Measurements from ENCODE around the gene RPS6KA5.
"Not testable (repeated sequence)": the region's sequence is repeated elsewhere in the genome, so short reads cannot be mapped to it uniquely, and the experiment has no call there.

The RPS6KA5 gene

DNA sequence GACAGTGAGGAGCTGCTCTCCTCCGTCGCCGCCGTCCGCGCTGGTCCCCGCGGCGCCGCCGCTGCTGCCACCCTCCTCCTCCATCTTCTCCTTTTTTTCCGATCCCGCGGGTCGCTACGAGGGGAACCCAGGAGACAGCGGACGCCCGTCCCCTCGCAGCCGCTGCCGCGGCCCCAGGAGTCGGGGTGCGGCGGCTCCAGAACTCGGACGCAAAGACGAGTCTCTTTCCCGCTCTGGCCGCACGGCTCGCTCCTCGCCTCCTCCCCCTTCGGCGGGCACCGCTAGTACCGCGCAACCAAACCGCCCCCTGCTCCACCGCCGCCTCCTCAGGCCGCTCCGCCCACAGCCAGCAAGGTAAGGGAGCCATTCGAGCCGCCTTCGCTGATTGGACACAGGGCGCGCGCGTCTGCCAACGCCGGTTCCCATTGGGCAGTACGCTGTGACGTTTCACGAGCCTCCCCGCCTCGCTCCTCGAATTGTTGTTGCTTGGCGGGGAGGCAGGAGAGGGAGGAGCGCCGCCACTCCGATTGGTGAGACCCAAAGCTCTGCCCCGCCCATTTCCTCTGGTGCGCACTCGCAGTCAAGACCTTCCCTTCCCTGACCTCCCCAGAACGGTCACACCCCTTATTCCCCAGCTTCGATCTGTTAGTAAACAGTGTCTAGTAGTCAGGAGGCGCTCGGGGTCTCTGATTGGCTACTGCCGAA is at the start of gene RPS6KA5:
Gene RPS6KA5 (minus strand): TSS at position 291 of the 705 bp plus-strand sequence. CDS start 207 bp downstream, at position 84.
- peak; percentile 99 for DNase-seq (ENCODE audit: low spot score)

DNA sequence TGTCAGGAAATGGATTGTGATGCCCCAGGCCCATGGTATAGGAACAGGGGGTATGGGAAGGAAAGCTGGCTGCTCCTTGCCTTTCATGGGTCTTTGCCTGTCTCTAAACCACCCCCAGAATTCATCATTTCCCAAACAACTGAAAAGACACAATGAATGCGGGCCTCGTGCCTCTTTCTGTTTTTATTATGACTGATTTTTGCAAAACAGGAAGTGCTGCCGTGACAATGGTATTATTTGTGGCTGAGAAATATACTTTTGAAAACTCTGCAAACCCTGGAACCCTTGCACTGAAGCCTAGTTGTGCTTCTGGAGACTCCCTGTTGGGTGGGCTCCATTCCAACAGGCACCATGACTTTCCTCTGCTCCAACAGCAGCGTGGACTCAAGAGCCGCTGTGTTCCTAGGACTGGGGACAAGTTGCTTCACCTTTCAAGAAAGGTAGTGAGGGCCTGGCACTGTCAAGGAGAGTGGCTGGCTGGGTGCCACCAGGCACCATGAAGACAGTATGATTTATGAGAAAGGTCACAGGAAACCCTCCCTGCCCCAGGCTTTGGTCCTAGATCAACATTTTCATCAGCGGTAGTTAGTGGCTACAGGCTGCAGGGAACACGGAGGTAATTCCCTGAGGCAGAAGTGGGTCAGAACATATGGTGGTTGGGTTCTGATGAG is 48.6 kb upstream of the RPS6KA5 start:
- no peak for DNase-seq (ENCODE audit: low spot score)

DNA sequence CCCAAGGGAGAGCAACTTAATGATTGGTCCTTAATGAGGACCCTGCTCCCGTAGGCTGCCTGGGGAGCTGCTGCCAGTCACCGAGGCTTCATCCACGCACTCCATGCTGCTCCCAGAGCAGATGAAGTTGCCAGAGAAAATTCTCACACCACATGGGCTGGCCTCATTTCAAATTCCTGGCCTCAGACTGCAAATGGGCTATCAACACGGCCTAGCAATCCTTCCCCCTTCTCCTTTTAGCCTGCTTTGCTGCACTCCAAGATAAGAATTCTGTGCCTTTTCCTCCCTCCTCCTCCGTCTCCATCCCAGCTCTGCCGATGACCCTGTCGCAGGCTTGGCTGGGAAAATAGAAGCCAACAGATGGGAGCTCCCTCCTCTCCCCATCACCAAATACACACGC is 42.7 kb upstream of the RPS6KA5 start:
- DNase-seq (ENCODE audit: low spot score) = no peak

DNA sequence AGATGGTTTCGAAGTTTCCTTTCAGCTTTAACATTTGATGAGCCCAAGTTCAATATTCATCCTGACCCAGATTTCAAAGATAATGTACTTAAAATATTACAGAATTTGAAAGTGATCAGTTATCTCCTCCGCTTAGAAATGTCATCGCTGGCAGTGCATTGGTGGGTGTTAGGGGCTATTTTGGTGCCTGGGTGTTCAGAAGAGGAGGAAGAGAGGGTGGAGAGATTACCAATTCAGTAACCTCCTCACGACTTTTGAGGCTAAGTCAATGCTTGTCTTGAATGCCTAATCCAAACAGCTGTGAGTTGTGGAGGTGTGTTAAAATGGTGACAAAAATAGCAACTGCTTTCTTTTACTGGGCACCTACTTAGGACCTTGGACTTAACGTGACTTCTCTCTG is 39.7 kb upstream of the RPS6KA5 start:
- DNase-seq (ENCODE audit: low spot score) = no peak

DNA sequence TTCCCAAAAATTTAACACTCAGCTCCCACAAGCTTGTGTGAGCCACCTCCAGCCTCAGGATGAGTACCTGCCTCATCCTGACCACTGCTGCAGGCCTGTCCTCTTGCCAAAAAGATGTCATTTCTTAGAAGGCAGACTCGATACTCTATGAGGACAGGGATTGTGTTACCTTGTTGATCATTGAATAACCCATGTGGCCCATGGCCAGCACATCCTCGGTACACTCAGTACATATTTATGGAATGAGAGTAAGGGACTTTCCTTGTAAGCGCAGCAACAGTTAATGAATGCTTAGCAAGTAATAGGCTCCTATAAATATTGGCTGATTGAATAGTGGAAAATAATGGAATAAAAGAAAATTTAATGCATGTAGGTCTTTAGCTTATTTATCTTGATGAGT is 38.1 kb upstream of the RPS6KA5 start:
- no peak for DNase-seq (ENCODE audit: low spot score)

DNA sequence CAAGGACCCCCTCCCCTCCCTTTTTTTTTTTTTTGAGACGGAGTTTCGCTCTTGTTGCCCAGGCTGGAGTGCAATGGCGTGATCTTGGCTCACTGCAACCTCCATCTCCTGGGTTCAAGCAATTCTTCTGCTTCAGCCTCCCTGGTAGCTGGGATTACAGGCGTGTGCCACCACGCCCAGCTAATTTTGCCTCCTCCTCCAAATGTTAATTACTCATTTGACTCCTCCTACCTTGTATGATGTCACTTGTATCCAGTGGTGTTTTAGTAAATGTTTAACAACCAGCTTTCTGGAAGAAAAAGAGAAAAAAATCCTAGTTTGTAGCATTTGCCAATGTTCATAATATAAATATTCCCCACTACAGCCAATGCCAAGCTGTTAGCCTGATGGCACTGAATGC is 37.2 kb upstream of the RPS6KA5 start:
- not testable (repeated sequence) for DNase-seq (ENCODE audit: low spot score)

DNA sequence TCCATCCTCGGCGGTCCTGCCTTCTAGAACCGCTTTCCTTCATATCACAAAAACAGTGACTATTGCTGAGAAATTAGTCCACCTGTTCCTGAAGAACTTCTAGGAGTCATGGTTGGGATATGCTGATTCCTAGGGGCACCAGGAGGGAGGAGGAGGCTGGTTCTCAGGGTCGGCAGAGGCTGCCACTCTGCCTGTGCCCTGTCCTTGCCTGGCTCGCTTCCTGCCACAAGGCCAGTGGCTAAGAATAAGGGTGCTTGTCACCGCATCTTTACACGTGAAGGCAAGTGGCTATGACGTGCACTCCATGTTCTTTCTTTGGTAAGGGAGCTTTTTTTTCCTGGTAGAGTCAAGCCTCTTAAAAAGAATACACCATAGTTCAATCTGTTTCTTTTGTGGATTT is 34.7 kb upstream of the RPS6KA5 start:
- DNase-seq (ENCODE audit: low spot score) = no peak

DNA sequence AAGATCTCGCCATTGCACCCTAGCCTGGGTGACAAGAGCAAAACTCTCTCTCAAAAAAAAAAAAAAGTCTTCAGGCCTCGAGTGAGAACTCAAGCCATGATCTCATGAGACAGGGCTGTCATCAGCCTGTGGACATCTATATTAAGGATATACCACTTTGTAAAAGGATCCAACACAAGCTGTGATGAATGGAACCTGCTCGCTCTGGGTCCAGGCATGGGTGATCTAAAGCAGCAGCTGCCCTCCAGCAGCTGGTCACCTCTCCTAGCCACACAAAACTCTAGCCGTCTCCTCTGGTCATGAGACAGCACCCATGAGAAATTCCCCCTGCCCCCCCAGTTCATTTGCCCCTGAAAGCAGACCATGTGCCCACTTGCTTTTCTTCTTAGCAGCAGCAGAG is 34.3 kb upstream of the RPS6KA5 start:
- no peak for DNase-seq (ENCODE audit: low spot score)

DNA sequence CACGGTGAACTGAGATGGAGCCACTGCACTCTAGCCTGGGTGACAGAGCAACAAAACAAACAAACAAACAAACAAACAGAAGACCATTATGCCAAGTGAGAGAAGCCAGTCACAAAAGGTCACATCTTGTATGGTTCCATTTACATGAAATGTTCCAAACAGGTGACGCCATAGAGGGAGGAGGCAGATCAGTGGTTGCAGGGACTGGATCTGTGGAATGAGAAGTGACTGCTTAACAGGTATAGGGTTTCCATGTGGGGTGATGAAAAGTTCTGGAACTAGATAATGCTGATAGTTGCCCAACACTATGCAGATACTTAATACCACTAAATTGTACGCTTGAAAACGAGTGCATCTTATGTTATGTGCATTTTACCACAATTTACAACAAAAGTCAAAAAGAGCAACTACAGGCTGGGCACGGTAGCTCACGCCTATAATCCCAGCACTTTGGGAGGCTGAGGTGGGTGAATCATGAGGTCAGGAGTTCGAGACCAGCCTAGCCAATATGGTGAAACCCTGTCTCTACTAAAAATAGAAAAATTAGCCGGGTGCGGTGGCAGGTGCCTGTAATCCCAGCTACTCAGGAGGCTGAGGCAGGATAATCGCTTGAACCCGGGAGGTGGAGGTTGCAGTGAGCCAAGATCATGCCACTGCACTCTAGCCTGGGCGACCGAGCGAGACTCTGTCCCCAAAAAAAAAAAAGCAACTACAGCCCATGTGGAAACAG is 33.5 kb upstream of the RPS6KA5 start:
- DNase-seq (ENCODE audit: low spot score) = not testable (repeated sequence)

DNA sequence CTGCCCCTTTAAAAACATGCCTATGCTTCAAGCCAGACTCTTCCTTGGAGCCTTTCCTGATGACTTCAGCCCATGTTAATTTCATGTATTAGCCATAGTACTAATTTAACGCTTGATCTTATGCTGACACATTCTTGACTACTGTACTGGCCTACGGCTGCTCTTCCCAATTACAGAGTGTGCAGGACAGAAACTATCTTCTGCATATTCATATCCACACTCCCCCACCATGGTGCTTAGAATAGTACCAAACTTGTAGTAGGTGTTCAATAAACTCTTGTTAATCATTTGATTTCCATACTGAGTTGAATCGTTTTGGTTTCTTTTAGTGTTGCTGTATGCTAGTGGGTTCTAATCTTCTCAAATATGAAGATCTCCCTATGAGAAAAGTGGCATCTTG is 31.6 kb upstream of the RPS6KA5 start:
- DNase-seq (ENCODE audit: low spot score) = no peak

DNA sequence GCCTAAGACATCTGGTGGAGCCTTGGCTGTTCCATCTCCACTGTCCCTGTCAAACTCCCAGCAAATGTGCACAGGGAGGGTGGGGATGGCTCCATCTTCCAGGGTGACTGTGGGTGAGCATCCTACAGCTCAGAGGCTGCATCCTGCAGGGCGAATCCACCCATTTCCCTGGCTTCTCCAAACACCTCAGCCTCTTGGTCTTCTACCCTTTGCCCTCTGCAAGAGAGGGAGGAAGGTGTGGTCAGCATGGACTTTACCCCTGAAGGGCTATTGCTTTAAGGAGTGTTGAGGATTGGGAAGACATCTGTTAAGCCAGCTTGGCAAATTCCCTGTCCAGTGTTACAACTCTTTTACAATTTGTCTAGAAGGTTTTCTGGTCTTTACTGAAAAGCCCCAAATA is 30.3 kb upstream of the RPS6KA5 start:
- no peak for DNase-seq (ENCODE audit: low spot score)

DNA sequence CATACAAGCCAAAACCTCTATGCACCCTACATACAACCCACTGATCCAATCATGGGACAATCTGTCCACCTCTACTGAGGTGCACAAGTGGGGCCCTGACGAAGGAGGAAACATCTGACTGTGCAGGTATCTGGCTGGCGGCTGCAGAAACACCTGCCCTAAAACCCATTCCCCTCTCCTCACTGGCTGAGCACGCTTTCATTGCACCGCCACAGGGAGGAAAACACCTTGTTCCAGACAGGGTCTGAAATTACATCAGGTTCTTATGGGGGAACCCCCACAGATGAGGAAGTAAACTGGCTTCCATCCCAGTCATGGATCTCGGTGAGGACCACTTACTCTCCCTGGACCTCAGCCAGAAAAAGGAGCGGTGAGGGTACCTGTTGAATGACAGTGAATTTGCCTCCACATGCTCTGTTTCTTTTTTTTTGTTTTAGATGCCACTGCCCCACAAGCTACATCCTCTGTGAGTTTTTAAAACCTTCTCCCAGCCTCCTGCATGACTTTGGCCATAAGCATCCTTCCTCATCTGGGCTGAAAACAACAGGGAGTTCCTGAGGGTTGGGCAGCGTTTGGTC is 29.6 kb upstream of the RPS6KA5 start:
- DNase-seq (ENCODE audit: low spot score) = no peak

DNA sequence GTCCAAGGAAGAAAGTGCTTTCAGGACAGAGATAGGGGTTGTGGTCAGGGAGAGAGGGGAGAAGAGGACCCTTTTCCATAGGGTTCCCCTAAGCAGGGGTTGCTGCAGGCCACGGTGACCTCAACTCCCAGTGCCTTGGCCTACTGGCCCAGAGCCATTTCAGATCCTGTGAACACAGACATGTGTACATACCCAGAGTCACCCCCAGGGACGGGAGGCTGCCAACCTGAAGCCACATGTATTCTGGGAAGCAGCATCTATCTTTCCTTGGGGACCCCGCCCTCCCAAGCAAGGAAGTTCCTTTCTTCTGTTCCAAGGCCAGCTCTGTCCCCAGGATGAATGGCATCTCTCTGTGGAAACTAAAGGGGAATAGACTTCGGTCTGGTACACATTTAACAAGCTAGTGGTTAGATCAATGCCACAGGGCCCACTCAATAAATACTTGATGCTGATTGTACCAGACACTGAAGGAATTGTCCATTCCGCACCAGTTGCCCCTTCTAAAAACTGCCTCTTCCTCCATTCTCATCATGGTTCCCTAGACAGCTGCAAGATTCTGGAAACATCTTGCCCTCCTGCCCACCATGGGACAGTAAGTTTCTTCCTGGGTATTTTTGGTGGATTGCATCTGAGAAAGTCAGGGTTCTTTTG is 28.3 kb upstream of the RPS6KA5 start:
- DNase-seq (ENCODE audit: low spot score) = no peak

DNA sequence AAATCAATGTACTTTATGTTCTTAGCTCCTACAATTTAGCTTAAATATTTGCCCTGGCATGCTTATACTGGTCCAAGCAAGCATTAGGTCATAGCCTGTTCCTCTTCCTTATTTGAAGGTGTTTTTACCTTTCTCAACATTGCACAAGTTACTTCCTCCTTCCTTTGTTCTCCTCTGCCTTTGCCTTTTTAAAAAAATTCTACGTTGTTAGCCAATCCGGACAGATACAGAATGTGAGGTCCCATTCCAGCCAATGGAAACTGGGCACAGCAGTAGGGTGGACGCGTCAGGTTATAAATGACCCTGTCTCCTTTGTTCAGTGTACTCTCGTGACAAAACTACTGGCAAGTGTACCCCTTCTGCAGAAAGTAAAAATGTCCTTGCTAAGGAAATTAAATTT is 27.0 kb upstream of the RPS6KA5 start:
- DNase-seq (ENCODE audit: low spot score) = not testable (repeated sequence)

DNA sequence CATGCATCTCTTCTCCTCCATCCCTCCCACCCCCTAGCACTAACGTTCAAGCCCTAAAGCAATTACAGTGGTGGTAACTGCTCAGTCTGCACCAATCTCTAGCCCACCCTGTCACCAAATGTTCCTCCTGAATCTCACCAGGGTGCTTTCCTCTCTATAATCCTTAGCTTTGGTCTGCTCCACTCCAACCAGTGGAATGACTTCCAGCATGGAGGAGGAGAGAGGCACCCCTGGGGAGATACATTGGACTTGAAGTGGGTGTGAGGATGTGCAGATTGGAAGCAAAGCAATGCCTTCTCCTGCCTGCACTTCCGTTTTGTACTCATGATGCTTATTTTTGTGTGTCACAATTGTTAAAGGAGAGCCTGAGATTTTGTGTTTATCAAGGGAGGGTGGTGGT is 24.1 kb upstream of the RPS6KA5 start:
- DNase-seq (ENCODE audit: low spot score) = no peak

DNA sequence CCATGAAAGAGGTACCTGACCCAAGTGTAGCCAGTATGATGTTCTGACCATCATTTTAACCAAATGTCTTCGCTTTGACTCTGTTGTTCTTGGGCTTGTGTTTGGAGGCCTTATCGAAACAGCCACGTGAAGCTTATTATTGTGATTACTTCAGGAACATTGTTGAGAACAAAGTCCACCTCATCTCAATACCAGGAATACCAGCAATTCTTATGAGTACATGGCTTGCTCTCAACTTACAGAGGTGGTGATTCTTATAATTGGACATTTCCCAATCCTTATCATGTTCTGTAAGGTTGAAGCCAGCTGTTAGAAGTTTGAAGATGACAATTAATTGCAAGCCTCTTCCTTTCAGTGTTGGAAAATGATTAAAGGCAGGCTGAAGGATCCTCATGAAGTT is 21.8 kb upstream of the RPS6KA5 start:
- DNase-seq (ENCODE audit: low spot score) = no peak

DNA sequence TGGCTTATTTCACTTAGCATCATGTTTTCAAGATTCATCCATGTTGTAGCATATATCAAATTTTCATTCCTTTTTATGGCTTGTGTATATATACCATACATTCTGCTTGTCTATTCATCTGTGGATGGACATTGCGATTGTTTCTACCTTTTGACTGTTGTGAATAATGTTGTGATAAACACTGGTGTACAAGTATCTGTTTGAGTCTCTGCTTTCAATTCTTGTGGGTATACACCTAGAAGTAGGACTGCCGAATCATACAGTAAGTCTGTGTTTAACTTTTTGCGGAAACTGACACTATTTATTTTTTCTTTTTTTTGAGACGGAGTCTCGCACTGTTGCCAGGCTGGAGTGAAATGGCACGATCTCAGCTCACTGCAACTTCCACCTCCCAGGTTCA is 19.6 kb upstream of the RPS6KA5 start:
- DNase-seq (ENCODE audit: low spot score) = no peak

DNA sequence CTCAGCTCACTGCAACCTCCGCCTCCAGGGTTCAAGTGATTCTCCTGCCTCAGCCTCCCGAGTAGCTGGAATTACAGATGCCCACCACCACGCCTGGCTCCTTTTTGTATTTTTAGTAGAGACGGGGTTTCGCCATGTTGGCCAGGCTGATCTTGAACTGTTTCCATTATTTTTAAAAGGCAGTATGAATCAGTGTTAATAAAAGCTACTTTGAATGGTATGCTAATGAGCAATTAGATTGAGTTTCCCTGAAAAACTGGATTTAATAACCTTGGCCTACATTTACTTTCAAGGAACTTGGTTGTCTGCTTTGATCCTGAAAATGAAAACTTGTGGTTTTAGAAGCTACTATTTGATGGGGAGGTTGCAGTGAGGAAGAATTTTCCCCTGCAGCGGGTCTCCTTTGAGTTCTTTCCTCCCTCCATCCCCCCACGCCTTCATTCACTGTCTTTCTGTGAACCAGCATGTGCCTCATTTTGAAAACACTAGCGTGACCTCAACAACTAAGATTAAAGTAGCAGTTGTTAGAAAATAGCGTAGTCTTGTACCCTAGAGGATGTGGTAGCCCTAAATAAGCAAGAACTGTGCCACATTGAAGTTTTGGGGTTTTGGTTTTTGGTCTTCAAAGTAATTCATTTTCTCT is 17.8 kb upstream of the RPS6KA5 start:
- DNase-seq (ENCODE audit: low spot score) = no peak

DNA sequence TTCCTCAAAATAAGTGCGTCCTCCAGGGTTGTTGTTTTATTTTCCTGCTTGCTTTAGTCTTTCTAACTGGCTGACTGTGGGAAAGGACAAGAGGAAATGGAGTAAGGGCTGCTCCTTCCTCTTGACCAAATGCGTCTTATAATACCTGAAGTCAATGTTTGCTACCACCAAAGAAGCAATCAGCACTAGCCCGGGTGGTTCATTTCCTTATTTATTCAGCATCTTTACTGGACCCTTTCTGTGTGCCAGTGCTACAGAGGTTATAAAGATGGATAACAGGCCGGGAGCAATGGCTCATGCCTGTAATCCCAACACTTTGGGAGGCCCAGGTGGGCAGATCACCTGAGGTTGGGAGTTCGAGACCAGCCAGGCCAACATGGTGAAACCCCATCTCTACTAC is 15.1 kb upstream of the RPS6KA5 start:
- no peak for DNase-seq (ENCODE audit: low spot score)

DNA sequence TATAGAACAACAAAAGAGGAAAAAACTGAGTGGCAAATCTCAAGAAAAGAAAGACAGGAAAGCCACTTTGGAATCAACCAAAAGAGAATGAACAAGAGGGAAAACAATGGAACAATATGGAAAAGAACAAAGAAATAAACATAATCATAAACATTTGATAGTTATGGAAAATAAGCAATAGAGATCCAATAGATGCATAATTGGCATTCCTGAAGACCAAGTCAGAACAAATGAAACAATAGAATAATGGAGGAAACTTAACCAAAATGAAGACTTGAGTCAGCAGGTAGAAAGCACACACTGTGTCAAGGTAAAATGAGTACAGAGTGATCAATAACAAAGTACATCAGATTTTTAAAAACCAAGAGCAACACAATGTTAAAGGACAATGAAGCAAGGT is 10.1 kb upstream of the RPS6KA5 start:
- DNase-seq (ENCODE audit: low spot score) = no peak

DNA sequence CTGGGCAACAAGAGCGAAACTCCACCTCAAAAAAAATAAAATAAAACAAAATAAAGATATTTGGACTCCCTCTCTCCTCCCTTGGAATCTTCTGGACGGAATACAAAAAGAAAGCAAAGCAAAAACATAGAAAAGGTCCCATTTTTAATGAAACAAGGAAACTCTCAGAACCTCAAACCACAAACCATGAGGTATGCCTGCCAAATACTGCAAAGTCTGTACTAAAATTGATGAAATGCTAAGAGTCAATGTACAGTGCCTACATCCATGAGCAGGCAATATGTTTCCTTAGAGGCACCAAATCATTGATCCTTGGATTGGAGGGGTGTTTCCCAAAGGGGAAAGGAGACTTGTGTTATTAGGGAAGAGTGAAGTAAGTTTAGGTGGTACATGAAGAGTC is 8.2 kb upstream of the RPS6KA5 start:
- no peak for DNase-seq (ENCODE audit: low spot score)

DNA sequence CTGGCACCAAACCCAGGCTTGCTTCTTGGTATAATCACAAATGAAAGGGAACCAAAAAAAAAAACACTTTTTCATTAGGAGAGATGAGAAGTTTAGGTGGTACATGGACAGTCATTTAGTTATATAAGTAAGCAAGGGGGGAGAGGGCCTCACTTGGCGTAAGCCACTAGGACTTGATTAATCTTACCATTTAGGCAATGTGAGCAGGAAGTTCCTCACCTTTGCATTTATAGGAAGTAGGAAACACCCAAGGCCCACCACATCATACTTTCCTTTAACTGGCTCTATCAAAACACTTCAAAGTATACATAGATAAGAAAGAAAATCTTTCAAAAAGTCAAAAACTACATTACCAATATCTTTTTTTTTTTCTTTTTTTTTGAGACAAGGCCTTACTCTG is 6.7 kb upstream of the RPS6KA5 start:
- DNase-seq (ENCODE audit: low spot score) = no peak

Data from ecto neural progenitor cell (in vitro differentiated cells).